ENCODE data around the gene NBDY.
"Not testable (repeated sequence)": the region's sequence is repeated elsewhere in the genome, so short reads cannot be mapped to it uniquely, and the experiment has no call there.

The NBDY gene

GRCh38 chrX:56802921-56803849 is 74.1 kb downstream of the NBDY start:
- DNase-seq, result peak; percentile 75

DNA sequence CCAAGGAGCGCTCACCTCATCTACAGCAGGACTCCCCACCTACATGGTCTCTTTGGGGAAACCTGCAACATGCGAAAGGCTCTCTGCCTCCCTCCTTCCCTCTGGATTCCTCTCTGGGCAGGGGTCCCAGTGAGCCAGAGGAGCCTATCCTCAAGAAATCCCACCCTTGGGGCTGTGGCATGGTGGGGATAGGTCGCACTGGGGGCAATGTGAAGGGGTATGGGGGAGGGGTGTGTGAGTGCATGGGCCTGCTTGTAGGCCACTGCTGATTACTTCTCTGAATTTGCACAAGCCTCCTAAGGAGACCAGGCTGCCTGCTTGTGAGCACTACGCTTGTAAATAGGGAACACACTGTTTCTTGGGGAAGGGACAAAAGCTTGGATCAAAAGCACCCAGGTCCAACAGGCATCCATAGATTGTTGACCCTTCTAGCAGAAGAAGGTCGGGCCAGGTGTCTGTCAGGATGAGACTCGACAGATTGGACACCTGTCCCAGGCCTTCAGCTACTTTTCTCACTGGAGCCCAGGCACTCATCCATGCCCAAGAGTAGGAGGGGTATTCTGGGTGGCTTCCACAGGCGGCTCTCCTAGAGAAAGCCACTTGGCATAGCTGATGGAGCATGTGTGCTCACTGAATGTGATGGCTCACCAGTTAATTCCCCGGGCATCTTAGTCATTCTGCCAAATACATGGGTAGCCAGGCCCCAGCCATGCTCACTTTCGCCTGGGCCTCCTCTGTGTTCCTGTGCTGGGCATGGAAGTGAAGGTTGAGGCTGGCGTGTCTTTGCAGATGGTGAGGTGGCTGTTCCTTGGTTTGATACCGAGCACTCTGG is 75.0 kb downstream of the NBDY start:
- DNase-seq, result no peak

DNA sequence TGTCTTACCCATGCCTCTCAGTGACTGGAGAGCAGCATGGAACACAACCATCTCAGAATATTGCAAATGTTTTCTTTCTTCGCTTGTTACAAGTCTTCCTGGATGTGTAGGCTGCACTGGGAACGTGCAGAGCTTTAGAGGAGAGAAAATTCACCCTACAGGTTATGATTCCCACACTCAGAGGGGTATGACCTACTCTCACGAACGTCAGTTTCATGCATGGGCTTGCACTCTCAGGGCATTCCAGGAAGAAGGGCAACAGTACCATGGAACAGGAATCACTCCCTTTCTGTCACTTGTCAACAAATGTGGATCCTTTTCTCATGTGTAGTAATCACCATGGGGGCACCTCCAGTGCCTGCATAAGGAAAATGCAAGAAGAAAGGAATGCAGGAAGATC is 75.8 kb downstream of the NBDY start:
- DNase-seq, result no peak

DNA sequence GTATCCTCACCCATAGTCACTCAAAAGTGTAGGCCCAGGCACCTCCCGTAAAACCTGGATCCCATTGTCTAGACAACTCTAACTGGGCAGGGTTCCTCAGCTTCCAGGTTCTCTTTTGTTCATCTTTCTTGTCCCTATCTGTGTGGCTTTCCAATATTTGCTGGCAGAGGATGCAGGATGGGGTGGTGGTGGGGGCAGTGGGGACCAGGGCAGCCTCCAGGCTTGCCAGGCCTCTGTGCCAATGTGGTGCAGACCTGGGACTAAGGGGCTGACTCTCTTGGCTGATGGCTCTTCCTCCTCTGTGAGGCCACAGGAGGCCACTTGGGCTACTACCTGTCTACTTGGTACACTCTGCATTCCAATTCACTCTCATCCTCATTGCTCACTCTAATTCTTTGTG is 76.4 kb downstream of the NBDY start:
- DNase-seq, result no peak

GRCh38 chrX:56806176-56806575 is 77.1 kb downstream of the NBDY start:
- not testable (repeated sequence) for DNase-seq

GRCh38 chrX:56811599-56811998 is 82.6 kb downstream of the NBDY start:
- DNase-seq, result no peak

DNA sequence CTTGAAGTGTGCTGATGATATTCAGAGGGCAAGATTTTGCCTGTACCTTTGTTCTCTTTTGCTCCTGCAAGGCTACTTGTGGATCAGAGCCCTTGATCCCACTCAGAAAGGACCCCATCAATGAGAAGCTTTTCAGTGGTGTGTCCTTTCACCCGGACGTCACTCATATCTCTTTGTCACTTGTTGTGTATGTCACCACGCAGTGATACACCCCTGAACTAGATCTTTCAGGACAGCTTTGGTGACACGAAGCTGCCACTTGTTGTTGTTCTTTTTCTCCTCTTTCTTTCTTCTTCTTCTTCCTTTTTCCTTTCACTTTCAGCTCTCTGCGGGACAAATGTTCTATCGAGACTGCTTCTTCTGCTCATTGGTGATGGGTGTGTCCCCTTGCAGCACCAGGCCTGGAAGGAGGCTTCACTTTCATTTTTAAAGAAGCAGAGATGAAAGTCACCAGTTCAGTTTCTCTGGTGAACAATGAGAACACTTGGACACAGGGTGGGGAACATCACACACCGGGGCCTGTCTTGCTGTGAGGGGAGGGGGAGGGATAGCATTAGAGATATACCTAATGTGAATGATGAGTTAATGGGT is 83.6 kb downstream of the NBDY start:
- no peak for DNase-seq

- no peak for DNase-seq
Observed at GRCh38 chrX:56813318-56813837, 84.3 kb downstream of the NBDY start.

GRCh38 chrX:56817179-56817578 is 88.1 kb downstream of the NBDY start:
- DNase-seq, result no peak

DNA sequence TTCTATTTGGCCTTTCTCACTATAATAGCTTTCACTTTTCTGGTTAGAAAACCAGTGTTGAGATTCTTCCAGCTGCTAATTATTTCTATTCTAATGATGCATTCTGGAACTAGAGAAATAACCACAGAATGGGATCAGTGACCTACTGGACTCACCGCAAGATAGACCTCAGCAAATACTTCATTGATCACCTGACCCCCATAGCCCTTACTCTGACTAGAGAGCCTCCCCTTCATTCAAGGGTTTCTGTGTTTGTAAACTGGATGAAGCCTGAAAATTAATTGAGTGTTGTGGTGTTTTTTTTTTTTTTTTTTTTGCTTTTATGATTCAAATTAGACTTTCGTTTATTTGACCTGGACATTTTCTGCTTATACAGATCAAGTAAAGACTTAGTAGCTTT is 97.0 kb downstream of the NBDY start:
- no peak for DNase-seq

DNA sequence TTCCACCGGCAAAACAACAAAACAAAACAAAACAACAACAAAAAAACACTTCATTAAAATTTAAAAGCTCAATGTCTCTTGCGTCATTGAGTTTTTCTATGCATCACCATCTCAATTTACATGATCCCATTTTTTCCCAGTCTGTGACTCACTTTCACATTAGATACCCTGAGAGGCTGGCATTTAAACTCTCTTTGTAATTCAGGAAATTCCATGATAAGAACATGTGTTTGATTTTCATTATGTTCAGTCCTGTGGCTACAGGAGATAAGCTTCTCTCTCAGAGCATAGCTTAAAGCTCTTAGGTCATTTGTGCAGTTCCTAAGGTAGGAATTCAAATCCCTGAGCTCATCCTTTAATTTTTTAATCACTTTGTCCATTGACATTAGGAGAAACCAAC is 104.6 kb downstream of the NBDY start:
- no peak for DNase-seq

GRCh38 chrX:56853436-56853835 is 124.4 kb downstream of the NBDY start:
- no peak for DNase-seq

DNA sequence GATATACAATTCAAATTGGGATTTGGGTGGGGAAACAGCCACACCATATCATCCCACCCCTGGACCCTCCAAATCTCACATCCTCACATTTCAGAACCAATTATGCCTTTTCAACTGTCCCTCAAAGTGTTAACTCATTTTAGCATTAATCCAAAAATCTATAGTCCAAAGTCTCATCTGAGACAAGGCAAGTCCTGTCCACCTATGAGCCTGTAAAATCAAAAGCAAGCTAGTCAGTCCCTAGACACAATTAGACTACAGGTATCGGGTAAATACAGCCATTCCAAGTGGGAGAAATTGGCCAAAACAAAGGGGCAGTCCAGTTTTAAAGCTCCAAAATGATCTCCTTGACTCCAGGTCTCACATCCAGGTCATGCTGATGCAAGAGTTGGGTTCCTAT is 128.0 kb downstream of the NBDY start:
- no peak for DNase-seq

DNA sequence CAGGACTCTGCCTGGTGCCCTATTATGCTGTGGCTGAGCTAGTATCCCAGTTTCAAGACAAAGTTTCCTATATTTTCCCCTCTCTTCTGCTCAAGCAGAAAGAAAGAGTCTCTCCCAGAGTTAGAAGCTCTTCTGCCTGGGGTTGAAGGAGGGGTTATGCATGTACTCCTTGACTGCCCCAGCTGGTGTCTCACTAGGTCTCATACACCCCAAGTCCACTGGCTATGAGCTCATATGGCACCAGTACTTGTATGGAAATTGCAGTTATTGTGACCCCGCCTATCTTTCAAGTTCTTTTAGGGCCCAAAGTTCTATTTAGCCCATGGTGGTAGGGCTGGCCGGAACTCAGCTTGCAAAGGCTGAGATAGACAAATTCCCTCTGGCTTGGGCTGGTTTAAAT is 131.8 kb downstream of the NBDY start:
- DNase-seq, result no peak

All from NCI-H1092 (cell line).